Smooth muscle cell of the brain vasculature (primary cell): ENCODE measurements around the gene PPHLN1.
"Not testable (repeated sequence)": the region's sequence is repeated elsewhere in the genome, so short reads cannot be mapped to it uniquely, and the experiment has no call there.

Source experiments
- DNase-seq: peaks from one replicate; pipeline ENCODE4 v3.0.0-alpha.2; 2012; ENCODE audit warnings: low read depth, low spot score

The PPHLN1 gene

GRCh38 chr12:42370013-42370412, 44.0 kb downstream of the PPHLN1 start:
- DNase-seq: no peak

GRCh38 chr12:42372154-42372791, 46.3 kb downstream of the PPHLN1 start:
- peak; percentile 4 for DNase-seq

GRCh38 chr12:42373669-42374068, 47.7 kb downstream of the PPHLN1 start:
- DNase-seq: no peak

- no peak for DNase-seq
Measured at GRCh38 chr12:42380733-42381132, 54.8 kb downstream of the PPHLN1 start.

GRCh38 chr12:42382013-42382696, 56.2 kb downstream of the PPHLN1 start:
- no peak for DNase-seq

GRCh38 chr12:42385326-42385841, 59.4 kb downstream of the PPHLN1 start:
- no peak for DNase-seq

- no peak for DNase-seq
Measured at GRCh38 chr12:42386308-42386707, 60.3 kb downstream of the PPHLN1 start.

DNA sequence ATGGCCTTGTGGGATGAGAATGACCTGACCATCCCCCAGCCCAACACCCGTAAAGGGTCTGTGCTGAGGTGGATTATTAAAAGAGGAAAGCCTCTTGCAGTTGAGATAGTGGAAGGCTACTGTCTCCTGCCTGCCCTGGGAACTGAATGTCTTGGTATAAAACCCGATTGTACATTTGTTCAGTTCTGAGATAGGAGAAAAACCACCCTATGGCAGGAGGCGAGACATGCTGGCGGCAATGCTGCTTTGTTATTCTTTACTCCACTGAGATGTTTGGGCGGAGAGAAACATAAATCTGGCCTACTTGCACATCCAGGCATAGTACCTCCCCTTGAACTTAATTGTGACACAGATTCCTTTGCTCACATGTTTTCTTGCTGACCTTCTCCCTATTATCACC, 62.1 kb downstream of the PPHLN1 start:
- DNase-seq: not testable (repeated sequence)

- DNase-seq: no peak
Measured at GRCh38 chr12:42394429-42394828, 68.5 kb downstream of the PPHLN1 start.

DNA sequence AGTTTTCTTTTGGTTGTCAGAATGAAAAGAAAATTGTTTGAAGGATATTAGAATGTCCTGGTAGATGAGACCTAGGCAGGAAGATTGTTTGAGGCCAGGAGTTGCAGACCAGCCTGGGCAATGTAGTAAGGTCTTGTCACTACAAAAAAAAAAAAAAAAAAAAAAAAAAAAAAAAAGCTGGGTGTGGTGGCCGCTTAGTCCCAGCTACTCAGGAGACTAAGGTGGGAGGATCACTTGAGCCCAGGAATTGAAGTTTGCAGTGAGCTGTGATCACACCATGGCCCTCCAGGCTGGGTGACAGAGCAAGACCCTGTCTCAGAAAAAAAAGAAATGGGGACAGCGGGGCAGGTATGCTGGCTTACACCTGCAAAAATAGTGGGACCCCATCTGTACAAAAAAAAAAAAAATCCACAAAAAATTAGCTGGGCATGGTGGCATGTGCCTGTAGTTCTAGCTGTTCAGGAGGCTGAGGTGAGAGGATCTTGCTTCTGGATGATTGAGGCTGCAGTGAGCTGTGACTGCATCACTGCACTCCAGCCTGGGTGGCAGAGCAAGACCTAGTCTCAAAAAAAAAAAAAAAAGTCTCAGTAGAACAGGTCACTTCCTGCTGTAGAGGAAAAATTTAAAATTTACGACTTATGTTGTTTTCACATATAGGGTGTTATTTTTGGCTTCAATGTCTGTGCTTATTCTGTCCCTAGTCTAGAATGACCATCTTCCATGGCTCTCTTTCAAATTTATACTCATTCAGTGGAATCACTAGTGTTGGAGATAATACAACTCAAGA, 70.7 kb downstream of the PPHLN1 start:
- no peak for DNase-seq

DNA sequence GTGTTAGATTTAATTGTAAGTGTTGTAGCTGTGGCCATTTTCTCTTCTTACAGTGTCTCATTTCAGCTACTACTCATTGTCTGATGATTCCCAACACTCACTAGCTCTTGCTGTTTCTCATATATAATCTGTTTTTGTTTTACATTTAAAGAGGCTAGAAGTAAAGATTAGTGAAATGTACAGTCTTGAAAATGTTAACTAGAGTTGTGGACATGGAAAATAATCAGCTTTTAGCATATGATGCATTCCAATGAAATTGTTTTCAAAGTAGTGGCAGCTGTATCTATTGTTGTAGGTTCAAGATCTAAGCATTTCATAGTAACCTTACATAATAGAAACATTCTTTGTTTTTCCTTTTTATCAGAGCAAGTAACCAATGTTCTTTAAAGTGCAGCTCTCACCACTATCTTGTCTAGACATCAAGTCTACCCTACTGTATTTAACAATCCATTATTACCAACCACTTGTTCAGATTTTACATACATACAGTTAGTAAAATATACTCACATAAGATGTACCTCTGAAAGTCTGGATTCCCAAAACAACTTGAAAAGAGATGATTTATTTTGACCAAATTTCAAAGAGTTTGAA, 76.9 kb downstream of the PPHLN1 start:
- no peak for DNase-seq

GRCh38 chr12:42407306-42407705, 81.3 kb downstream of the PPHLN1 start:
- DNase-seq: no peak

DNA sequence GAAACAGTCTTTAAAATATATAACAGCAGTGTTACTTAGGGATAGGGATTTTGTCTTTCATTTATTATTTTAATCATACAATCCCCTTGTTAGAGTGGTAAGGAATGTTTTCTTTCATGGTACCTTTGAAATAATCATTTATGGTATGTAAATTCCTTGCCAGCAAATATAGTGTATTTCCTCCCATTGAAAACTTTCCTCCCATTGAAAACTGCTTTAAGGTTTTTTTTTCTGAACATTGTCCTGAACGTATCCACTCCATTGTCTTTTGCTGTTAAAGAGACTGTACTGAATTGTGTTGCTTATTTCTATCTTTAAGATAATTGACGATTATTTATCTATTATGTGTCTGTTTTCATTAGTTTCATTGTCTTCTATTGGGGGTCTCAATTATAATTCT, 83.5 kb downstream of the PPHLN1 start:
- DNase-seq: no peak

DNA sequence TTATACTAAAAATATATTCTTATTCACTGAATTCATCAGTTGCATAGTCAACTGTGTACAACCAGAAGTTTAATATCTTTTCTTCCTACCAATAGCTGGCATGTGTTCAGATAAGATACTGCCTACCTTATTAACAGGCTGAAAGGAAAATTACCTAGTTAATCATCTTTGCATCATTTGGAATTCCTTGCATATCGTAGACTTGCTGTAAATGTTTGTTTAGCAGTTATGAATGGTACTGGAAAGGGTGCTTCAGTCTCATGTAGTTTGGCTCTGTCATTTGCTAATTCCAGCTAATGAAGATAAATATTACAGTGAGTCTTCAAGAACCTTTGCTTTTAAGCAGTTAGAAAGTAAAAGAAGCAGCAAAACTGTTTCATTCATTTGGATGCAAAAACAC, 84.4 kb downstream of the PPHLN1 start:
- DNase-seq: no peak

GRCh38 chr12:42420395-42420794, 94.4 kb downstream of the PPHLN1 start:
- no peak for DNase-seq

DNA sequence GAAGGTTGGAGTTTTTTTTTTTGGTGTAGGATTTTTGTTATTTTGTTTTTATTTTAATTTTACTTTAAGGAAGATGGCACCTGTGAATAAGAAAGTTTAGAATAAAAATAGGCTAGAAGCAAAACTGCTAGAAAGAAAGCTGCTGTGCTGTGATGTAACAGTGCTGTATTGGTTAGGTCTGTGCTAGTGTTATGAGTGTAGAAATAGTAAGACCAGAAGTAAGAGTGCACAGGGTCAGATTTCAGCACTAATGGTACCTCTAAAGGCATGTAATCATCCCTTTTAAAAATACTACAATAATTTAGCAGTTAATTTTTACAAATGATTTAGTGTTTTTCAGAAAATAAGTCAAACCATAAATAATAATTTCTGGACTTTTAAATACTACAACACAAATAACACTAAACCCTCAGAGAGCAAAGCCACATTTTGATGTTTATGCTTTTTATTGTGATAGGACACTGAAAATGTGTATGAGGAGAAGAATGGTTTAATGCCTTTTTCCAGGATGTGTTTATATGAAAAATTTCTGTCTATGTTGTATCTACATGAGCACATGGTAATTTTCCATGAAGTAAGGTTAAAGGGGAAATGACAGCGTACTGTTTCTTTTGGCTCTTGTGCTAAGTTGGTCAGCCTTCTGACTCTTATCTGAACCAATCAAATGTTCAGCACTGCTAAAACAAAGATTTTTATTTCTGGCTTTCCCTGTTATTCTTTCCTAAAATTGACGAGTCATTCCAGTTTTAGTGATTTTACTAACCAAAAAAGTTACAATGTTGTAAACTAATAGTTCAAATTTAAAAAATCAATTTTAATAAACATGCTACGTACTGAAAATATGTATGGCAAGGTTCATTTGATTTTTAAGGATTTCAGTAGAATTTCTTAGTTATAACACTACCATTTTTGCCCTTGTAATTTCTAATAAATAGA, 96.1 kb downstream of the PPHLN1 start:
- DNase-seq: no peak

DNA sequence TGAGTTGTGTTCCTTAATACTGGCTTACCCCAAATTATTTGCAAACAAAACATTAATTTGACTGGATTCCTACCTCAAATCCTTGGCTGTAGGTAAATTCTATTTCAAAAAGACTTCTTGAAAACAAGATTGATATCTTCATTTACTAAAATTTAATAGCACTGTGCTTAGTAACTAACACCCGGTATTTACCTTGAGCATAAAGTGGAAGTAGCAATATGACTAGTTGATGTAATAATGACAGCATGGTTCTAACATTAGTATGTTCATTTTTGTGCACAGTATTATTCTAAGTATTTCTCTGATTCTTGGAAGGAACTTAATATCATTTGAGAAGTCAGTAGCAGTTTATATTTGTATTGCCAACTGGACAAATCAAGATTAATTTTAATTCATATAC, 96.8 kb downstream of the PPHLN1 start:
- DNase-seq: no peak

- DNase-seq: no peak
Measured at GRCh38 chr12:42426746-42427145, 100.8 kb downstream of the PPHLN1 start.

DNA sequence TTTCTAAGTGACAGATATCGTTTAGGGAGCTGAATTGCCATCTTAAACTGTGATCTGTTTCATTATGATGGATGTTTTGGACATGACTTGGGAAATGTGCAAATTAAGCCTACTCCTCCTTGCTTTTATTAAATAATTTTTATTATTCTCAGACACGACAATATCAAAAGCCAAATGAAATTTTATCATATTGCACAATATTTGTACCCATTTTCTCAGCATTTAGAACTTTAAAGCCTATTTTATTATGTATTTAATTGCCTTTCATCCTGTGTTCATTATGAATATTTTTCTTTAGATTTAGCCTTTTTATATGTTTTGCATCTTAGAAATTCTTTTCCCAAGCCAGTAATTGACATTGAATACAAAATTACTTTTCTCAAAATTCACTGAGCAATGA, 102.9 kb downstream of the PPHLN1 start:
- DNase-seq: no peak

GRCh38 chr12:42432517-42433140, 106.7 kb downstream of the PPHLN1 start:
- DNase-seq: no peak

GRCh38 chr12:42440608-42441007, 114.6 kb downstream of the PPHLN1 start:
- no peak for DNase-seq
